Effector memory CD4-positive, alpha-beta T cell (primary cell): ENCODE measurements around the gene DNAJB13.
A peak's percentile ranks its signal among the peaks of the same experiment; 100 is the strongest.

Experiments
- DNase-seq, 3 donors: peaks; one replicate each; pipeline ENCODE4 v3.0.0-alpha.2; 2020
- H3K27ac ChIP-seq: 2 replicates; pipeline ENCODE4 v1.7.0; 2013; ENCODE audit warnings: mild to moderate bottlenecking, low read length, moderate library complexity; ENCODE audit not compliant: insufficient read depth, poor library complexity, severe bottlenecking
- H3K27me3 ChIP-seq: replicated peaks from 2 replicates; pipeline ENCODE4 v1.7.0; 2013; ENCODE audit warnings: mild to moderate bottlenecking, low read length; ENCODE audit not compliant: insufficient read depth, control insufficient read depth, poor library complexity, severe bottlenecking
- H3K36me3 ChIP-seq: 2 replicates; pipeline ENCODE4 v1.7.0; 2013; ENCODE audit warnings: mild to moderate bottlenecking, low read length, moderate library complexity; ENCODE audit not compliant: control insufficient read depth, insufficient read depth
- H3K4me1 ChIP-seq: 2 replicates; pipeline ENCODE4 v1.7.0; 2013; ENCODE audit warnings: low read length, mild to moderate bottlenecking; ENCODE audit not compliant: control insufficient read depth, insufficient read depth, poor library complexity, severe bottlenecking
- H3K4me3 ChIP-seq: 2 replicates; pipeline ENCODE4 v1.7.0; 2013; ENCODE audit warnings: low read length, low read depth, mild to moderate bottlenecking; ENCODE audit not compliant: insufficient read depth, poor library complexity, severe bottlenecking
- H3K9me3 ChIP-seq: 2 replicates; pipeline ENCODE4 v1.7.0; 2013; ENCODE audit warnings: mild to moderate bottlenecking, low read length, moderate library complexity; ENCODE audit not compliant: control insufficient read depth

DNAJB13 gene

DNA sequence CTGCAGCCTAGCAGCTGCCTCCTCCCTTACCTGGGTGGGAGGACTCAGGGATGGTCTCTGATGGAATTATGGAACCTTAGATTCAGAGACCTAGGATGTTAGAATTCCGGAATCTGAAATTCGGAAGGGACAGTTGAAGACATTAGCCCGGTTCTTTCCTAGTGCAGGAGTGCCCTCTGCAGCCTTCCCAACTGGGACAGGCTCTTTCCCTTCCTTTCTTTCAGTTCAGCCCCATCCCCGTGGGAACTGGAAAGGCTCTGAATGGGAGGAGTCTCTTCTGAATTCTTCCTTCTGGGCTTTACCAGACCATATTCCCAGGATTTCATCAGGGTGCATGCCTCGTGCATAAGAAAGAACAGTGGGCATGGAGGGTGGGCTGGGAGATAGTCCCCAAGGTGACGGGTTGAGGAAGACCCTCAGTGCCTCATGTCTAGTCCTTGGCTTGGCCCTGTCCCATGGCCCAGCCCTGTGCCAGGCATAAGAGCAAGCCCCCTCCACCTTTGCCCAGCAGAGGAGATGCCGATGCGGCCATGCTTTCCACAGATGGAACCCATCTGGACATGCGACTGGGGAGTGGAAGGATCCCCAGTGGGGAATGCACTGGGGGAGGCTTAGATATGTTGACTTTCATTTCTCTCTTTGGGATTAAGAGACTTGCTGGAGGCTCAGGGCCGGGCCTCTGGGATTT lies 14.4 kb downstream of the DNAJB13 start:
- Histone ChIP-seq H3K27ac (no peak overlapping the region), H3K4me3 (no peak overlapping the region), H3K9me3 (no peaks in the 10 kb centered on the region), H3K4me1 (peaks cover 45% of the 10 kb centered on the region), H3K27me3 (no peaks in the 10 kb centered on the region), H3K36me3 (no peaks in the 10 kb centered on the region)
- no peak for DNase-seq

DNA sequence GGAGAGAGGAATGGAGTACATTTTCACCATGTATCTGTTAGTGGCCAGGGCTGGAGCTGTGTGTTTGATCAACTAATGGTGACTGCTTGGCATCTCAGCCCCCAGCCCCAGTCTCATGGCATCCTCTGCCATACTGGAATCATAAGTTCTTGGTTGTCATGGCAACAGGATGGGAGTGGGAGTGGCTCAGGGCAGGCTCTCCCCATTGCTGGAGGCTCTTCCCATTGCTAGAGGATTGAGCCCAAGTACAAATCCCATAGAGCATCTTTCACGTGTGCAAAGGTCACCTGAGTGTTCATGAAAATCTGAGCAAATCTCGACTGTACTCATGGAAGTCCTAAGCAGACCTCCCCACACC lies 14.9 kb downstream of the DNAJB13 start:
- Histone ChIP-seq H3K4me1 (peaks cover 49% of the 10 kb centered on the region), H3K27ac (no peak overlapping the region)
- no peak for DNase-seq

DNA sequence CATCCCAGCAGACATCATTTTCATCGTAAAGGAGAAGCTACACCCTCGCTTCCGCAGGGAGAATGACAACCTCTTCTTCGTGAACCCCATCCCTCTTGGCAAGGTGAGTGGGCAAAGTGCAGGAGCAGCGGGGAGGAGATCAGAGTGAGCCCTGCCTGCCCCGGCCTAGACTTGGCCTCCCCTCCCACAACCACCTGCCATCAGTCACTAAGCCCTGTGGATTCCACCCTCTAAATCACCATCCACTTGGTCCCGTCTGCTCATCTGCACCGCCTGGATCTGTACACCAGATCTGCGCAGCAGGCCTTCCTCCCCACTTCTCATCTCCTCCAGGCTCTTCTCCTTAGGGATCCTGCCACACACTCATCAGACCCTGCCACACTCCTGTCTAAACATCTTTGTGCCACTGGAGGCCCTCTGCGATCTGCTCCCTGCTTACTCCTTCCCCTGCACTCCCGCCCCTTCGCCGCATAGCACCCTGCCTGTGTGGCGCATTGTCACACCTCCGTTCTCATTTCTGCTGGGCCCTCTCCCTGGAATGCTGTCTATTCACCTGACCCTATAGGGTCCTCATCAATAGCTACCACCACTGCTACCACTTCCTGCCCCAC lies 17.6 kb downstream of the DNAJB13 start:
- no peak for DNase-seq
- H3K27me3 ChIP-seq, result no peaks in the 10 kb centered on the region
- peak overlapping the region; percentile 38 for H3K27ac ChIP-seq
- peaks cover 74% of the 10 kb centered on the region for H3K4me1 ChIP-seq
- no peak overlapping the region for H3K4me3 ChIP-seq
- H3K9me3 ChIP-seq, result no peaks in the 10 kb centered on the region
- no peaks in the 10 kb centered on the region for H3K36me3 ChIP-seq

More for the DNA sequence above, 14.9 kb downstream of the DNAJB13 start:
- Histone ChIP-seq H3K4me3 (no peak overlapping the region), H3K36me3 (no peaks in the 10 kb centered on the region), H3K9me3 (no peaks in the 10 kb centered on the region), H3K27me3 (no peaks in the 10 kb centered on the region)

DNA sequence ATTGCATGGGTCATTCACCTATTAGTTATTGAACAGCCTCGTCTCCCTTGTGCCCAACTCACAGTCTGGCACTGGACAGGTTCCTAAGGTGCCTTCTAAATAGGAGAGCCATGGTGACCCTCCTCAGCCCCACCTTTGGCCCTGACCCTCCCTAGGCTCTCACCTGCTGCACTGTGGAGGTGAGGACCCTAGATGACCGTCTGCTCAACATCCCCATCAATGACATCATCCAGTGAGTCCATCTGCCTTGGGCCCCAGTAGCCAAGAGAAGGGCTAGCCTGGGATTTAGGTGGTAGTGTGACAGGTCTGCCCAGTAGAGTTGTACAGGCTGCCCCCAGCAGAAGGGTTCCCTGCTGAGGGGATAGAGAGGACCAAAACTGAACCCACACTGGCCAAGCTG lies 18.3 kb downstream of the DNAJB13 start:
- Histone ChIP-seq H3K4me3 (no peak overlapping the region), H3K36me3 (no peaks in the 10 kb centered on the region), H3K27ac (peak overlapping the region; percentile 38), H3K4me1 (peaks cover 80% of the 10 kb centered on the region), H3K9me3 (no peaks in the 10 kb centered on the region), H3K27me3 (no peaks in the 10 kb centered on the region)
- DNase-seq, result no peak

DNA sequence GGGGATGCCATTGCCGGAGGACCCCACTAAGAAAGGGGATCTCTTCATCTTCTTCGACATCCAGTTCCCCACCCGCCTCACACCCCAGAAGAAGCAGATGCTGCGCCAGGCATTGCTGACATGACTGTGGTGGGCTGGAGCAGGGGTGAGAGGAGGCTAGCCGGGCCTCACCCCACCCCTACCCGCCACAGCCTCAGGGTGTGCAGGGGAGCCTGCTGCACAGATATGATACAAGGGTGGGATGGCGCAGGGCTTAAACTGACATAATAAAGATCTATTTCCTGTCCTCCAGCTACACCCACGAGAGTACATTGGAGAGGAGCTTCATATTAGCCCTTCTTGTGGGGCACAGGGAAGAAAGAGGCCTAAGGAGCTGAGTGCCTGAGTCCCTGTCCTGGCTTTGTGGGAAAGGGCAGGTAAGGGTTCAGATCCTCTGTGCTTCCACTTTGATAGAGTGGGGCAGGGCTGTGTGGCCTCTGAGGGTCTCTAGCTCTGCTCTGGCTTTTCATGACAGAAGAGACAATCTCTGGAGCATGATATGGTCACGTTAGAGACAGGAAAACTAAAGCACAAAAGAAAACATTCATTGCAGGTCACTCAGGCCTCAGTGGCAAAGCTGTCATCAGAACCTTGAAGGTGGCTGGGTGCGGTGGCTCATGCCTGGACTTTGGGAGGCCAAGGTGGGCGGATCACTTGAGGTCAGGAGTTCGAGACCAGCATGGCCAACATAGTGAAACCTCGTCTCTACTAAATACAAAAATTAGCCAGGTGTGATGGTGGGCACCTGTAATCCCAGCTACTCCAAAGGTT lies 19.4 kb downstream of the DNAJB13 start:
- Histone ChIP-seq H3K4me1 (peaks cover 83% of the 10 kb centered on the region), H3K4me3 (peak overlapping the region; percentile 14), H3K36me3 (peaks cover 8% of the 10 kb centered on the region), H3K9me3 (no peaks in the 10 kb centered on the region), H3K27ac (peak overlapping the region; percentile 59), H3K27me3 (no peaks in the 10 kb centered on the region)
- no peak for DNase-seq

DNA sequence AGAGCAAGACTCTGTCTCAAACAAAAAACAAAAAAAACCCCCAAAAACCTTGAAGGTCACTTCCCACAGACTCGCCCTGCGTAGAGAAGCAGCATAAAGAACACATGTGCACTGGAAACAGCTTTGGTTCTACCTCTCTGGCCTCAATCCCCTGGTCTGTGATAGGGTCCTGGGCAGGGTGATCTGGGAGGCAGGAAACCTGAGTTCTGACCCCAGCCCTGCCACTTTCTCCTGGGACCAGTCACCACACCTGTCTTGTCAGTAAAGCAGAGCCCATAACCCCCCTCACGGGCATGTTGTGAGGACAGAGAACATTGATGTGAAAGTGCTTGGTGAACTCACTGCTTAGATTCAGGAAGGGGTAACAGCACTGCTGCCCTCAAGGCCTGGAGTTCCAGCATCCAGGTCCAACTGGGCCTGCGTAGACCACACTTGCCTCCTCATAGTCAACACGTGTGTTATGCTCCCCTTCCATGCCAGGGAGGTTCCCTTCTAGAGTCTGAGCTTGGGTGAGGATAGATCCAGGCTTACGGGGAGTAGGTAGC lies 20.4 kb downstream of the DNAJB13 start:
- Histone ChIP-seq H3K27ac (peak overlapping the region; percentile 21), H3K4me3 (no peak overlapping the region), H3K9me3 (no peaks in the 10 kb centered on the region), H3K27me3 (no peaks in the 10 kb centered on the region), H3K4me1 (peaks cover 87% of the 10 kb centered on the region), H3K36me3 (peaks cover 17% of the 10 kb centered on the region)
- no peak for DNase-seq

DNA sequence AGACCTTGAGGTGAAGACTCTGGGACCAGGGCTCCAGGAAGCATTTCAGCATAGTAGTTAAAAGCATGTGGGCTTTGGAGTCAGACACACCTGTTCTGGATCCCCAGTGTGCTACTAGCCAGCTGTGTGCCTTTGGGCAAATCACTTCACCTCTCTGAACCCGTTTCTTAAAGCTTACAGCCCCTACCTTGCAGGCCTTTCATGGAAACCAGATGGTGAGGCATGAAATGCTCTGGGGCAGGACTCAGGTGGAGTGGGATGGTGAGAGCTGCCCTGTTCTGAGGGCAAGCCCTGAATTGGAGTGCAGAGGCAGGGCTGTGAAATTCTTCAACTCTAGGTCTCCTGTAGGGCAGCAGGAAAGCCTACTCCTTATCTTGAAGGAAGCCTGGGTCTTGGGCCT lies 21.4 kb downstream of the DNAJB13 start:
- no peaks in the 10 kb centered on the region for H3K9me3 ChIP-seq
- H3K27me3 ChIP-seq, result no peaks in the 10 kb centered on the region
- H3K4me1 ChIP-seq, result peaks cover 94% of the 10 kb centered on the region
- no peak overlapping the region for H3K4me3 ChIP-seq
- peaks cover 26% of the 10 kb centered on the region for H3K36me3 ChIP-seq
- H3K27ac ChIP-seq, result peak overlapping the region; percentile 49
- no peak for DNase-seq

DNA sequence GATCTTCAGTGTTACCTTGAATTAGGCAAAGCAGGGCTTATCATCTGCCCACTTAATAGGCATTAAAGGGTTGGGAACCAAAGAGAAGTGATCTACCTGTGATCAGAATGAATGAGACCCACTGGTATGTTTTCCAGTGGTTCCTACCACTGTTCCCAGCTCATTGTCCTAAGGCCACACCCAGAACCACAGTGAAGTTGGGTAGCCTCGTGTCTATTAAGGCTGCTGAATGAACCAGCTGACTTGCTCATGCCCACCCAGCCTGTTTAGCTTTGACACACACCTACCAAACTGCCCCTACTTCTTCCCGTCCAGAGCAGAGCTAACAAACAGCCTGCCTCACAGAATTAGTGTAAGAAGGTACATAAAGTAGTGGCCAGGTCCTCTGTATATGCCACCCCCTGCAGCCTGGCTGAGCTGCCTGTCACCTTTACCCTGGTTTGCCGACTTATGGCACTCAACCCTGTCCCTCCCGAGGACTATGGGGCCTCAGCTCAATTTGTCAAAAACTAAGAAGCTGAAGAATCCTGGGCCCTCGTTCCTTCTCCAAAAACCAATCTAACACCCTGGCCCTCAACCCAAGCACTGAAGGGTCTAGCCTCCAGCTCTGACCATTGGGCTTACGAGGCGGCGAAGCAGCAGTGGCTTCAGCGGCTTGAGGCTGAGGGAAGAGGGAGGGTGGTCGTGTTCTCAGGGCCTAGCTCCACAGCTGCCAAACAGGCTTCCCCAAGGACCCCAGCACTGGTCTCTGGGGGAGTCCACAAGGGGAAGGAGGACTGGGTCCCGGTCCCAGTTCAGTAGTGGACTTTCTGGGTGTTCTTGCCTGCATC lies 22.0 kb downstream of the DNAJB13 start:
- Histone ChIP-seq H3K4me3 (no peak overlapping the region), H3K4me1 (peaks cover 97% of the 10 kb centered on the region), H3K36me3 (peaks cover 33% of the 10 kb centered on the region), H3K27me3 (no peaks in the 10 kb centered on the region), H3K9me3 (no peaks in the 10 kb centered on the region), H3K27ac (peak overlapping the region; percentile 54)
- no peak for DNase-seq

DNA sequence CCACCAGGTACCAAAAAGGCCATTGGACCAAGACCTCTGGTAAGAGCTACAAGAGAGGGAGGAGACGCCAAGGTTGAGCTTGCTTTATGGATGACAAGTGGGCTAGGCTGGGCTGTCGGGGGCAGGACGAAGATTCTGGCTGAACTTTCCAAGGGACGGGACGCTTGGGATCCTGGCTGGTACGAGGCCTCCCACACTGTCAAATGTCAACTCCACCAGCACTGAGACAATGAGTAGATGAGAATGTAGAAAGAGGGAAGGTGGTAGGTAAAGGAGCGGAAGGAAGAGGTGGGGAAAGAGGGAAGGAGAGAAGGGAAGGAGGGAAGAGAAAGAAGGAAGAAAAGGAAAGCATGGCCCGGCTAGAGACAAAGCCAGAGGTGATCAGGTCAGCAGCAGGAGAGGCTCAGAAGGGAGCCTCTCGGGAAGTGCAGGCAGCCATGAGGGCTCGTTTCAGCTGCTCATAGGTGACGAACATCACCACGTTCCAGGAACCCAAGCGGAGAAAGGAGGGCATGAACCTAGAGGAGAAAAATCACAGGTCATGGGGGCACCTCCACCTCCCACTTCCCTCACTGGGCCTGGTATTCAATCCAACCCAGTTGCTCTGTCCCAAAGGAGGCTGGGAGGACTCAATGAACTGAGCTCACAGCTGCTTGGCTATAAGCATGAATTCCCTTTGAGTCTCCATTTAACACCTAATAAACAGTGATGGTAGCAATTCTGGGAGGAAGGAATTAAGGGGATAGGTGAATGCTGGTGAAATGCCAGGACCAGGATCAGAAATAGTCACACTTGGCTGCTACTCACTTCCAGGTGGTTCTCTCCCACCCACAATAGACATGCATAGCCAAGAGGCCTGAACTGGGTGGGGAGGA lies 24.0 kb downstream of the DNAJB13 start:
- Histone ChIP-seq H3K36me3 (peaks cover 45% of the 10 kb centered on the region), H3K4me3 (peak overlapping the region; percentile 23), H3K9me3 (no peaks in the 10 kb centered on the region), H3K27ac (peak overlapping the region; percentile 54), H3K4me1 (peaks cover 97% of the 10 kb centered on the region), H3K27me3 (no peaks in the 10 kb centered on the region)
- no peak for DNase-seq
